Osteocyte (in vitro differentiated cells): ENCODE measurements around the gene KLF5. TPM values are rescaled to one million over a fixed set of nuclear protein-coding genes. Genes with fewer than 3 reads are reported as not detected.

ENCODE experiments used
- DNase-seq: peaks from one replicate; pipeline ENCODE4 v3.0.0; 2021; ENCODE audit warnings: mixed read lengths; ENCODE audit not compliant: unreplicated experiment; ENCODE audit errors: extremely low spot score
- H3K27ac Mint-ChIP-seq: one replicate; pipeline ENCODE4 v1.8.0; 2021; ENCODE audit warnings: mild to moderate bottlenecking, mixed read lengths; ENCODE audit not compliant: unreplicated experiment
- H3K27me3 Mint-ChIP-seq: one replicate; pipeline ENCODE4 v1.8.0; 2021; ENCODE audit warnings: mixed read lengths; ENCODE audit not compliant: unreplicated experiment
- H3K36me3 Mint-ChIP-seq: one replicate; pipeline ENCODE4 v1.8.0; 2021; ENCODE audit warnings: mixed read lengths; ENCODE audit not compliant: unreplicated experiment
- H3K4me1 Mint-ChIP-seq: one replicate; pipeline ENCODE4 v1.8.0; 2021; ENCODE audit warnings: mixed read lengths; ENCODE audit not compliant: unreplicated experiment
- H3K4me3 Mint-ChIP-seq: one replicate; pipeline ENCODE4 v1.8.0; 2021; ENCODE audit warnings: mild to moderate bottlenecking, moderate library complexity, mixed read lengths; ENCODE audit not compliant: unreplicated experiment
- H3K9me3 Mint-ChIP-seq: one replicate; pipeline ENCODE4 v1.8.0; 2021; ENCODE audit warnings: mixed read lengths; ENCODE audit not compliant: unreplicated experiment
- total RNA-seq: library from RNA; stranded (reverse); gene quantifications from 2 replicates; pipeline ENCODE4 v1.2.1, GENCODE V29; 2021
- TF ChIP-seq, protein P1 (sequence below): fragments of 200-600 bp; sonication (generic); IDR thresholded peaks from 2 replicates; pipeline ENCODE4 v1.5.0; 2021; ENCODE audit warnings: antibody characterized with exemption, mild to moderate bottlenecking, moderate library complexity

The KLF5 gene
- total RNA-seq, 1 donor from 2014 or later, result 2.6 TPM

DNA sequence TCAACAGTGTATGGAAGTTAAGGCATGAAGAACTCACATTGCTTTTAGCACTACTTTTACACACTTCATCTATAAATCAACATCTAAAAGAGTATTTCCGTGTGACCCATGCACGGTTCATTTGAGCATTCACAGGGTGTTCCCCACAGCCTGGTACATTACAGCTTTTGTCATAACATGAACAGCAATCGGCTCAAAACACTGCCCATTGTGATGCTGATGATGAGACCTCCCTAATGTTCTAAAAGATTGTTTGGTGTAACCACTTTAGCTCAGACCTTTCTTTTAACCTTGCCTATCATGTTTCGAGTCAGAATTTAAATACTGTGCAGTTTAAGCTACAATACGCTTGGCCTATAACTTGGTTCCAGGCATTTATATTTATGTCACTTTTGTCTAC is 4.1 kb upstream of the KLF5 start:
- TF ChIP-seq, protein P1, sequence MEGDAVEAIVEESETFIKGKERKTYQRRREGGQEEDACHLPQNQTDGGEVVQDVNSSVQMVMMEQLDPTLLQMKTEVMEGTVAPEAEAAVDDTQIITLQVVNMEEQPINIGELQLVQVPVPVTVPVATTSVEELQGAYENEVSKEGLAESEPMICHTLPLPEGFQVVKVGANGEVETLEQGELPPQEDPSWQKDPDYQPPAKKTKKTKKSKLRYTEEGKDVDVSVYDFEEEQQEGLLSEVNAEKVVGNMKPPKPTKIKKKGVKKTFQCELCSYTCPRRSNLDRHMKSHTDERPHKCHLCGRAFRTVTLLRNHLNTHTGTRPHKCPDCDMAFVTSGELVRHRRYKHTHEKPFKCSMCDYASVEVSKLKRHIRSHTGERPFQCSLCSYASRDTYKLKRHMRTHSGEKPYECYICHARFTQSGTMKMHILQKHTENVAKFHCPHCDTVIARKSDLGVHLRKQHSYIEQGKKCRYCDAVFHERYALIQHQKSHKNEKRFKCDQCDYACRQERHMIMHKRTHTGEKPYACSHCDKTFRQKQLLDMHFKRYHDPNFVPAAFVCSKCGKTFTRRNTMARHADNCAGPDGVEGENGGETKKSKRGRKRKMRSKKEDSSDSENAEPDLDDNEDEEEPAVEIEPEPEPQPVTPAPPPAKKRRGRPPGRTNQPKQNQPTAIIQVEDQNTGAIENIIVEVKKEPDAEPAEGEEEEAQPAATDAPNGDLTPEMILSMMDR, result no peak
- no peak overlapping the region for H3K27ac Mint-ChIP-seq
- H3K27me3 Mint-ChIP-seq, result peaks cover 9% of the 10 kb centered on the region
- H3K9me3 Mint-ChIP-seq, result no peaks in the 10 kb centered on the region
- no peaks in the 10 kb centered on the region for H3K36me3 Mint-ChIP-seq
- H3K4me3 Mint-ChIP-seq, result no peak overlapping the region
- no peak for DNase-seq
- H3K4me1 Mint-ChIP-seq, result peaks cover 14% of the 10 kb centered on the region

DNA sequence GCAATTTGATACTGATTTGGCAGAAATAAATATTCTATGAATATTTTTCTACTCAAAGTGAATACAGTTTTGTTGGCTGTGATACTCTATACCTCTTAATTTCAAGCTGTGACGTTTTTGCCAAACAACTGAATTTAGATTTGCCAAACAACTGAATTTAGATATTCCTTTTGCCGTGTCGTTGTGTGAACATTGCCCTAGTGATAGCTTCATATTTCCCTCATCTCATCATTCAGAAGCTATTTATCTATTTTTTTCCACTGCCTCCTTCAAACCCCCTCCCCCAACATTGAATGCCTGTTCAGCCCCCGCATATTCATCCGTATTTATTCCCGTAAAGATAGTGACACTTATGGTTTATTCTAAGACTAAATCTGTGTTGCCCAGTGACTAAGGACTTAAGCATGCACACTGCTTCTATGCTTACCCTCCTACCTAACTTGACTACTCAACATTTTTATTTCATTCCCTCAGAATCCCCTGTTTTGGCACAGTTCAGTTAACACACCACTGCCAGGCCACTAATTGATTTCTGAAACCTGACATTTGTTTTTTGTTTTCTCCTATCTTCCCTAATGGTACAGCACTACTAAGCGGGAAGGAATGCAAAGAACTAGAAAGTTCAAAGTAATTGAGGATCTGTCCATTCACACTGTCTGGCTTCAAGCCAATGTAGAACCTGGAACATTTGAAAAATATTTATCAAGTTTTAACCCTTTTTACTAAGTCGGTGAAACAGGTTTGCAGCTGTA is 2.8 kb upstream of the KLF5 start:
- H3K27ac Mint-ChIP-seq, result no peak overlapping the region
- peaks cover 25% of the 10 kb centered on the region for H3K4me1 Mint-ChIP-seq
- H3K27me3 Mint-ChIP-seq, result peaks cover 9% of the 10 kb centered on the region
- DNase-seq, result no peak
- no peaks in the 10 kb centered on the region for H3K9me3 Mint-ChIP-seq
- TF ChIP-seq, protein P1, result no peak
- no peak overlapping the region for H3K4me3 Mint-ChIP-seq
- no peaks in the 10 kb centered on the region for H3K36me3 Mint-ChIP-seq

DNA sequence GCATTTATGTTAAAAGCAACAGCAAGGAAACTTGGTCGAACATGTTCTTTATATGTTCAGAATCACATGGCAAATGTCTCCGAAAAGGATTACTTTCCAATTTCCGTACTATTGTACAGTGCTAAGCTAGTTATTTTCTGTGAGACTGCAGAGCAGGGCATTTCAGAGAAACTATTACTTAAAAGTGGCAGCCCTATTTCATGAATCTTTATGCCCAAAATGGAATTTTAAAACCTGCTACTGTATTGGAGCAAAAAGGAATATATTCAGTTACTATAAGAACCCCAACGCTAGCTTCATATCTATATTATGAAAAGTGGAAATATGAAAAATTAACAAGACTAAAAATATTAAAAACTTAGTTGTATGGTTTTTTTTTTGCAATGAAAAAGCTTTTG is 2.2 kb upstream of the KLF5 start:
- Mint-ChIP-seq H3K4me1 (peaks cover 25% of the 10 kb centered on the region), H3K27ac (no peak overlapping the region), H3K36me3 (no peaks in the 10 kb centered on the region), H3K4me3 (no peak overlapping the region), H3K27me3 (peaks cover 9% of the 10 kb centered on the region), H3K9me3 (no peaks in the 10 kb centered on the region)
- TF ChIP-seq, protein P1, result no peak
- DNase-seq, result no peak

DNA sequence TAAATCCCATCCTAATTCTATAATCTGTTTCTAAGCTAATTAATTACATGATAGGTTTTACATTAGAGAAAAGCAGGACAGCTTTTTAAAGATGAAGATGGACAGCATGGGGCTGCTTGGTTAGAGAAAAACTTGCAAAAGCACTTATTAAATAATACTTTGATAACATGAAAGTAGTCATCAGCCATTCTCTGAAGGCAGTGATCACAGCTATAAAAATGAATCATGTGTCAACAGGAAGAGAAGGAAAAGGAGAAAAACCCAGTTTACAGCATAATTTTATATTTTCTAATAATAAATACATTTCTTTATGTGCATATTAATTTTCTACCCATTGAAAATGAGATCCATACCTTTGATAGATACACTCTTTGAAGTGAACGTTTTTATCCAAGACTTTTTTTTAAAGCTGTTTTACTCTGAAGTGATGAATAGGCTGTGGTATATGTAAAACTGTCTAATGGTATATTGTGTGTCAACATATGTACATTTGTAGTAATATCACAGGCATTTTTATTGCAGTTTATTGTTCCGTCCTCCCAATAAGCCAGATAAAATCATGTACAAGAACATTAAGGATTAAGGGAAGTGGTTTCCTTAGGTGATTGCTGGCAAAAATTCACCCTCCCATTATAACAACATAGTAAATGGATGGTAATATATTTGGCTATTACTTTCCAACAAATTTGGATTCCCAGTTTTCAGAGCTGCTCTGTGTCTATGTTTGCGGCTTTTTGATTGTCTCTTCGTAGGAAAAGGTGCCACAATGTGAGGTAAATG is 1.3 kb upstream of the KLF5 start:
- TF ChIP-seq, protein P1, result no peak
- no peak for DNase-seq
- no peak overlapping the region for H3K4me3 Mint-ChIP-seq
- no peak overlapping the region for H3K27ac Mint-ChIP-seq
- H3K9me3 Mint-ChIP-seq, result no peaks in the 10 kb centered on the region
- H3K36me3 Mint-ChIP-seq, result peaks cover 3% of the 10 kb centered on the region
- H3K27me3 Mint-ChIP-seq, result peaks cover 9% of the 10 kb centered on the region
- H3K4me1 Mint-ChIP-seq, result peaks cover 25% of the 10 kb centered on the region

DNA sequence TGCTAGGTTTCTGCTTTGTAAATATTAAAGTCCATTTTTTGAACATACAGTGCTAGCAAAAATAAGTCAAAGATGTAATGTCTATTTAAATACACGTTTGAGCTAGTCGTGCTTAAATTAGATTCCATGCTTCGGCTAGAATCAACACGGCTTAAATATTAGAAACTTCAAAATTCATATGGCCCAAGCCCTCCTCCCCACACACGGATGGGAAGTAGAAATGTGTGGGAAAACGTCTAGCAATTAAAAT is 816 bp upstream of the KLF5 start:
- Mint-ChIP-seq H3K27me3 (peaks cover 9% of the 10 kb centered on the region), H3K4me1 (peaks cover 25% of the 10 kb centered on the region), H3K27ac (no peak overlapping the region), H3K36me3 (peaks cover 3% of the 10 kb centered on the region), H3K4me3 (peak overlapping the region; percentile 89), H3K9me3 (no peaks in the 10 kb centered on the region)
- DNase-seq, result no peak
- TF ChIP-seq, protein P1, result no peak
